Astrocyte (in vitro differentiated cells and primary cell): ENCODE data around the gene SERPINA5.

ENCODE experiments used
- CTCF ChIP-seq: IDR thresholded peaks from 2 replicates; pipeline ENCODE4 v1.5.1; 2011; ENCODE audit warnings: low read depth, mild to moderate bottlenecking, inconsistent platforms, low read length, moderate library complexity; ENCODE audit not compliant: insufficient read depth
- EZH2 ChIP-seq: IDR thresholded peaks from 2 replicates; pipeline ENCODE4 v1.6.1; 2012; ENCODE audit warnings: mild to moderate bottlenecking, low read length, inconsistent platforms; ENCODE audit not compliant: insufficient read depth

- no peak for TF ChIP-seq EZH2
- TF ChIP-seq CTCF: no peak
These were observed 21.5 kb downstream of the SERPINA5 start for GRCh38 chr14:94602722-94603121.
